Measurements from ENCODE around the gene TMEM247. TPM values are rescaled to one million over a fixed set of nuclear protein-coding genes. Genes with fewer than 3 reads are reported as not detected.

The TMEM247 gene
- total RNA-seq, 4 donors from 2014 or later, result not detected

GRCh38 chr2:46492301-46492700 is 12.9 kb downstream of the TMEM247 start:
- intact Hi-C loops (cut with DNase I), result no loop called here
- no peak for TF ChIP-seq POLR2A (IDR thresholded peaks at IDR 0.05)
- no peak for TF ChIP-seq CTCF (IDR thresholded peaks at IDR 0.05)

GRCh38 chr2:46493241-46493970 is 14.0 kb downstream of the TMEM247 start:
- Histone ChIP-seq H3K4me3 (replicated peaks in 1 of 3) (no peak overlapping the region), H3K36me3 (no peaks in the 10 kb centered on the region), H3K27me3 (no peaks in the 10 kb centered on the region), H3K9me3 (no peaks in the 10 kb centered on the region), H3K4me1 (peaks cover 16 to 19% of the 10 kb centered on the region in 2 donors), H3K27ac (no peak overlapping the region)
- no peak for DNase-seq
- intact Hi-C loops (cut with DNase I), result no loop called here
- 76 to 79% methylated on average over 8 of the region's 8 CpGs for WGBS, 2 donors
- no peak for TF ChIP-seq CTCF (IDR thresholded peaks at IDR 0.05)
- no peak for TF ChIP-seq POLR2A (IDR thresholded peaks at IDR 0.05)

More at GRCh38 chr2:46492301-46492700, 12.9 kb downstream of the TMEM247 start:
- DNase-seq, result no peak
- Histone ChIP-seq H3K27me3 (no peaks in the 10 kb centered on the region), H3K27ac (no peak overlapping the region), H3K9me3 (no peaks in the 10 kb centered on the region), H3K4me1 (peaks cover 16 to 30% of the 10 kb centered on the region in 2 donors), H3K4me3 (replicated peaks in 1 of 3) (no peak overlapping the region), H3K36me3 (no peaks in the 10 kb centered on the region)
- 91 to 92% methylated on average over 7 of the region's 7 CpGs for WGBS, 2 donors

GRCh38 chr2:46493971-46494250 is 14.5 kb downstream of the TMEM247 start:
- intact Hi-C loops (cut with DNase I), result no loop called here
- WGBS, 2 donors, result 49 to 58% methylated on average over 4 of the region's 4 CpGs
- H3K9me3 ChIP-seq, result no peaks in the 10 kb centered on the region
- no peak for DNase-seq
- no peaks in the 10 kb centered on the region for H3K36me3 ChIP-seq
- H3K4me3 ChIP-seq (replicated peaks in 1 of 3), result no peak overlapping the region
- H3K4me1 ChIP-seq, result peaks cover 16 to 17% of the 10 kb centered on the region in 2 donors
- no peaks in the 10 kb centered on the region for H3K27me3 ChIP-seq
- no peak for TF ChIP-seq CTCF (IDR thresholded peaks at IDR 0.05)
- TF ChIP-seq POLR2A (IDR thresholded peaks at IDR 0.05), result no peak
- no peak overlapping the region for H3K27ac ChIP-seq

GRCh38 chr2:46494596-46494995 is 15.2 kb downstream of the TMEM247 start:
- H3K36me3 ChIP-seq, result no peaks in the 10 kb centered on the region
- H3K27me3 ChIP-seq, result no peaks in the 10 kb centered on the region
- intact Hi-C loops (cut with DNase I), result no loop called here
- H3K27ac ChIP-seq, result no peak overlapping the region
- DNase-seq, result no peak
- H3K4me3 ChIP-seq (replicated peaks in 1 of 3), result no peak overlapping the region
- H3K4me1 ChIP-seq, result peaks cover 16 to 20% of the 10 kb centered on the region in 2 donors
- no peaks in the 10 kb centered on the region for H3K9me3 ChIP-seq
- TF ChIP-seq CTCF (IDR thresholded peaks at IDR 0.05) (no peak), POLR2A (IDR thresholded peaks at IDR 0.05) (no peak)
- WGBS, 2 donors, result 96 to 98% methylated on average over 4 of the region's 4 CpGs

- Histone ChIP-seq H3K36me3 (no peaks in the 10 kb centered on the region), H3K27me3 (no peaks in the 10 kb centered on the region), H3K4me1 (peaks cover 12 to 15% of the 10 kb centered on the region in 2 donors), H3K27ac (no peak overlapping the region), H3K4me3 (replicated peaks in 1 of 3) (no peak overlapping the region), H3K9me3 (no peaks in the 10 kb centered on the region)
- 92 to 93% methylated on average over 9 of the region's 9 CpGs for WGBS, 2 donors
- TF ChIP-seq POLR2A (IDR thresholded peaks at IDR 0.05), result no peak
- TF ChIP-seq CTCF (IDR thresholded peaks at IDR 0.05), result no peak
- DNase-seq, result no peak
- intact Hi-C loops (cut with DNase I), result no loop called here
Measured at GRCh38 chr2:46495231-46496030, 16.1 kb downstream of the TMEM247 start.
